CD4-positive, alpha-beta T cell treated with Interleukin-10 for 1 hour (primary cell): Measurements from ENCODE around the gene HES2.
"Not testable (repeated sequence)": the region's sequence is repeated elsewhere in the genome, so short reads cannot be mapped to it uniquely, and the experiment has no call there.

Experiments used
- DNase-seq: peaks from one replicate; pipeline ENCODE4 v3.0.0-alpha.2; 2020

Gene HES2

DNA sequence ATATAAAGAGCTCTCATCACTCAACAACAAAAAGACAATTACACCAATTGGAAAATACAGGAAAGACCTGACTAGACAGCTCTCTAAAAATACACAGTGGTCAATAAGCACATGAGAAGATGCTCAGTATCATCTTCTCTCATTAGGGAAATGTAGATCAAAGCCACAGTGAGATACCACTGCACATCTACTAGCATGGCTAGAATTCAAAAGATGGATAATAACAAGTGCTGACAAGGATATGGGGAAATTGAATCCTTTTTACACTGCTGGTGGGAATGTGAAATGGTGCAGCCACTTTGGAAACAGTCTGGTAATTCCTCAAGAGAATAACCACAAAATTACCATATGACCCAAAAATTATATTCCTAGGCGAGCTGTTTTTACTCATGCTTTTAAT lies 35.6 kb downstream of the HES2 start:
- no peak for DNase-seq

DNA sequence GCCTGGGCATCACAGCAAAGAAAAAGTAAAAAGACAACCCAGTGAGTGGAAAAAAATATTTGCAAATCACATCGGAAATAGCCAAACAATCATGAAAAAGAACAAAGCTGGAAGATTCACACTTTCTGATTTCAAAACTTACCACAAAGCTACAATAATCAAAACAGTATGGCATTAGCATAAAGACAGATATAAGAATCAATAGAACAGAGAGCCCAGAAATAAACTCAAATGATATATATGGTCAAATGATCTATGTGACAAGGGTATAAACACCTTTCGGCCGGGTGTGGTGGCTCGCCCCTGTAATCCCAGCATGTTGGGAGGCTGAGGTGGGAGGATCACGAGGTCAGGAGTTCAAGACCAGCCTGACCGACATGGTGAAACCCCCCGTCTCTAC lies 39.7 kb downstream of the HES2 start:
- no peak for DNase-seq

GRCh38 chr1:6378096-6378746 lies 41.5 kb downstream of the HES2 start:
- no peak for DNase-seq

DNA sequence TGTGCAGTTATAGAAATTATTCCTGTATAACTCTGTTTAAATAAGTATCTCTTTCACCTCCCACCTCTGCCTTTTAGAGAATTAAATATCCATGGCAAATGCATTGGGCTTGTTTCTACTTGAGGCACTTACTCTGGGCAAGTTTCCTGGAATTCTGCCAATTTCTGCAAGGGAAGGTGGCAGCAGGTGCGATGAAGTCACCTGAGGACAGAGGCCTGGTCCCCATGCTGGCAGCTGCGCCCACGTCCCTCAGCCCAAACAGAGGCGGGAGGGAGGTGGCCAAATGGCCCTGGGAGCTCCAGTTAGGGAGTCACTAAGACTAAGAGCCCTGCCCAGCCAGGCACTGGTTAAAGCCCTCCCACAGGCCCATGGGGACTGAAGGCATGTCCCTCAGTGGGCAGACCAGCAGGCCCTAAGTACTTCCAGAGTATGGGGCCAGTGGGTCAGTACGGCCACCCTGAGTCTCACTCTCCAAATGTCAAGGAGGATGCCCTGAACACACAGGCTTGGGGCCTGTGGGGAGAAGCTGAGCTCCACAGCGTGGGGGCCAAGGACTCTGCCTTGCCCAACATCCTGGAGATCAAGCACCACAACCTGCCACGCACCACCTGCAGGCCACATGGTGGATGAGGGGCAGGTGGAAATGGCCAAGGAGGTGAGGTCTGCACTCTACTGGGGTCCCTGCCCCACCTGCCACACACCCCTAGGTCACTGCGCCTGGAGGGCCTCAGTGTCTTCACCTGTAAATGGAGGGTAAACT lies 45.6 kb downstream of the HES2 start:
- no peak for DNase-seq

DNA sequence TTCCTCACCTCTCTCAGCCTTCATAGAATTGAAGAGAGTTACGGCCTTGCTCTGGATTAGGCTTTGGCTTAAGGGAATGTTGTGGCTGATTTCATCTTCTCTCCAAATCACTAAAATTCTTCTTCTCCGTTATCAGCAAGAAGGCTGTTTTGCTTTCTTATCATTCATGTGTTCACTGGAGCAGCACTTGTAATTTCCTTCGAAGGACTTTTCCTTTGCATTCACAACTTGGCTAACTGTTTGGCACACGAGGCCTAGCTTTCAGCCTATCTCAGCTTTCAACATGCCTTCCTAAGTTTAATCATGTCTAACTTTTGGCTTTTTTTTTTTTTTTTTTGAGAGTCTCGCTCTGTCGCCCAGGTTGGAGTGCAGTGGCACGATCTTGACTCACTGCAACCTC lies 47.5 kb downstream of the HES2 start:
- not testable (repeated sequence) for DNase-seq

- no peak for DNase-seq
These were observed 49.7 kb downstream of the HES2 start for GRCh38 chr1:6370006-6370405.

DNA sequence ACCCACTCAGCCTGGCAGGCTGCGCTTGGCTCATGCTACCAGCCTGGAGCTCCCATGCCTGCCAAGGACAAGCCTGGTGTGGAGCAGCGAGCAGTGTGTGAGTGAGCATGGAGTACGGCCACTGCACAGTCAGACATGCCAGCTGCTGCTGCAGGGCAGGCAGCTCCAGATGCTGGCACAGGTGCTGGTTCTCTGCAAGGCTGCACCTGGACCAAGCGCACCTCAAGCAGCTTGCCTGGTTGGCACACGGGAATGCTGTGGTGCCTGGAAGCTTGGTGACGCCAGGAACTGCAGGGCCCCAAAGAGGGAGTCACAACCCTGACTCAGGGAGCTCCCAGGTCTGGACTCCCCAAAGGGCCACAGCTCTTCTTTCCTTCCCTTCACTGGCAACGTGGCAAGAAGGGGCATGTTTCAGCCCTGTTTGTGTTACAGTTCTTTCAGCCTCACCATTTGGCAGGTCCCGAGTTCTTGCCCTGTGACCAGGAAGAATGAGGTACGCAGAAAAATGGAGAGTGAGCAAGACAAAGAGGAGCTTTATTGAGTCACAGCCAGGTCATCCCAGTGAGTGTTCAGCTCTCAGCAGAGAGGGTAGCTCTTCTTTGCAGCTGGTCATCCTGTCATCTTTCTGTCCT lies 52.2 kb downstream of the HES2 start:
- DNase-seq: no peak

DNA sequence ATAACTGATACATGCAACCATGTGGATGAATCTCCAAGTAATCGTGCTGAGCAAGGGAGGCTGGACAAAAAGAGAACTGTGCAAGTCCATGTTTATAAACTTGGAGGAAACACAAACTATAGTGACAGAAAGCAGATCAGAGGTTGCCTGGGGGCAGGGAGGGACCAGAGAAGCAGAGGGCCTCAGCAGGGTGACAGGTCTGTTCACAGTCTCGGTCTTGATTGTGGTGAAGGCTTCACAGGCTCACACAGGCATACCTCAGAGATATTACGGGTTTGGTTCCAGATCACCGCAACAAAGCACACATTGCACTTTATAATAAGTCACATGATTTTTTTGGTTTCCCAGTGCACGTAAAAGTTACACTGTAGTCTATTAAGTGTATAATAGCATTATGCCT lies 54.7 kb downstream of the HES2 start:
- peak; percentile 66 for DNase-seq

DNA sequence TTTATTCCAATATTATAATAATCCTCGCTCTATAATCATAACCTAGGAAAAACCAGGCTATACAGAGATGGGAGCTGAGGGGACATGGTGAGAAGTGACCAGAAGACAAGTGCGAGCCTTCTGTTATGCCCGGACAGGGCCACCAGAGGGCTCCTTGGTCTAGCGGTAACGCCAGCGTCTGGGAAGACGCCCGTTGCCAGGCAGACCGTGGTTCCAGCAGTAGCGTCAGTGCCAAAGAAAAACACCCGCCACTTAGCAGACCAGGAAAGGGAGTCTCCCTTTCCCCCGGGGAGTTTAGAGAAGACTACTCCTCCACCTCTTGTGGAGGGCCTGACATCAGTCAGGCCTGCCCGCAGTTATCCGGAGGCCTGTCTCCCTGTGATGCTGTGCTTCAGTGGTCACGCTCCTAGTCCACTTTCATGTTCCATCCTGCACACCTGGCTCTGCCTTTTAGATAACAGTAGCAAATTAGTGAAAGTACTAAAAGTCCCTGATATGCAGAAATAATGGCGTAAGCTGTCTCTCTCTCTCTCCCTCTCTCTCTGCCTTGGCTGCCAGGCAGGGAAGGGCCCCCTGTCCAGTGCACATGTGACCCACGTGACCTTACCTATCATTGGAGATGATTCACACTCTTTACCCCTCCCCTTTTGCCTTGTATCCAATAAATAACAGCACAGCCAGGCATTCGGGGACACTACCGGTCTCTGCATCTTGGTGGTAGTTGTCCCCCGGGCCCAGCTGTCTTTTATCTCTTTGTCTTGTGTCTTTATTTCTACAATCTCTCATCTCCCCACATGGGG lies 56.4 kb downstream of the HES2 start:
- DNase-seq: peak; percentile 35
